ENCODE measurements around the gene GNPTAB. TPM values are rescaled to one million over a fixed set of nuclear protein-coding genes. Genes with fewer than 3 reads are reported as not detected.
A peak's percentile ranks its signal among the peaks of the same experiment; 100 is the strongest.

Gene GNPTAB
- total and polyA plus RNA-seq, 2 of the 8 experiments (the other 6 are each of a cell fraction or from before 2014, with no cell fraction given), result 21.5 to 51.3 TPM

GRCh38 chr12:101866615-101867373 lies 36.0 kb upstream of the GNPTAB start:
- Histone ChIP-seq H3K4me3 (ENCODE audit: extremely low read depth in 1 of 4, insufficient read depth in 2 of 4, low read depth in 3 of 4, low read length in 4 of 4) (no peak overlapping the region), H4K91ac (replicated peaks; ENCODE audit: insufficient read length, low read length) (no peak overlapping the region), H4K20me1 (replicated peaks in 1 of 2; ENCODE audit: control insufficient read depth in 1 of 2, insufficient read depth in 2 of 2, low read length in 2 of 2) (no peaks in the 10 kb centered on the region), H3K56ac (replicated peaks; ENCODE audit: insufficient read length, low read depth, low read length) (no peak overlapping the region), H3K27me3 (replicated peaks in 1 of 4; ENCODE audit: control insufficient read depth in 3 of 4, extremely low read depth in 1 of 4, insufficient read depth in 3 of 4, low read length in 3 of 4) (no peaks in the 10 kb centered on the region), H3K23me2 (ENCODE audit: low read depth, low read length) (no peaks in the 10 kb centered on the region), H2BK12ac (ENCODE audit: low read depth, low read length) (no peak overlapping the region), H3K79me1 (ENCODE audit: low read depth, low read length) (no peaks in the 10 kb centered on the region), H3K18ac (ENCODE audit: extremely low read depth, low read length) (no peak overlapping the region), H2BK120ac (replicated peaks; ENCODE audit: low read depth, low read length) (no peak overlapping the region), H2AFZ (ENCODE audit: low read length) (peak overlapping the region; percentile 97), H3K14ac (ENCODE audit: insufficient read length) (no peak overlapping the region), H2BK15ac (ENCODE audit: low read length) (no peak overlapping the region; the same call in 1 of the 2 replicates), H2BK5ac (ENCODE audit: low read depth, low read length) (no peak overlapping the region), H3K27ac (ENCODE audit: low read depth, low read length) (no peak overlapping the region), H3K9me3 (ENCODE audit: insufficient read depth in 2 of 2, low read depth in 1 of 2, low read length in 1 of 2) (no peaks in the 10 kb centered on the region; a peak in 1 of 4 replicates), H3K36me3 (ENCODE audit: control insufficient read depth in 2 of 4, insufficient read depth in 4 of 4, low read length in 3 of 4) (no peaks in the 10 kb centered on the region), H4K5ac (ENCODE audit: insufficient read length, low read depth, low read length) (no peak overlapping the region), H3K4ac (replicated peaks; ENCODE audit: insufficient read length, low read depth, low read length) (no peak overlapping the region), H2AK5ac (ENCODE audit: low read depth, low read length) (no peak overlapping the region), H3K4me1 (replicated peaks in 1 of 4; ENCODE audit: control insufficient read depth in 3 of 4, insufficient read depth in 4 of 4, low read length in 3 of 4) (peaks cover 0 to 4% (median 0%) of the 10 kb centered on the region in 4 experiments; a peak in 2 of 7 replicates), H4K8ac (ENCODE audit: extremely low read depth, insufficient read depth, low read length) (no peak overlapping the region), H3K23ac (ENCODE audit: insufficient read length) (no peak overlapping the region), H2BK20ac (ENCODE audit: low read length) (peak overlapping the region; percentile 61; the same call in 1 of the 2 replicates), H3K79me2 (ENCODE audit: control insufficient read depth in 1 of 2, insufficient read depth in 2 of 2, low read length in 2 of 2) (no peaks in the 10 kb centered on the region), H3K9ac (replicated peaks in 1 of 4; ENCODE audit: extremely low read depth in 1 of 4, low read depth in 3 of 4, low read length in 3 of 4) (peak overlapping the region in 1 of 4 experiments; percentile 13; a peak in 1 of 7 replicates), H3K4me2 (ENCODE audit: insufficient read depth in 1 of 2, low read depth in 2 of 2, low read length in 2 of 2) (peak overlapping the region in 1 of 2 experiments; percentile 7; a peak in 1 of 4 replicates)
- ChIA-PET POLR2A (ENCODE audit: partially characterized antibody) (interaction anchor here (0.8 to 1.3 kb wide), 2 partner anchors 9 to 11 kb away, joined by 3 to 4 read pairs; partner anchors contain the start of gene DRAM1), CTCF (ENCODE audit: partially characterized antibody) (interaction anchor here (0.6 to 1.6 kb wide), 6 partner anchors 11 to 421 kb away, joined by 3 to 5 read pairs (median 4); no protein-coding TSS in a partner anchor)
- DNase-seq (ENCODE audit: low read depth in 1 of 2, low spot score in 2 of 2) (no peak), FAIRE-seq (no peak)
- TF ChIP-seq TCF12 (IDR thresholded peaks at IDR 0.05; ENCODE audit: low read depth, low read length) (no peak), TAF7 (optimal IDR thresholded peaks at IDR 0.05; ENCODE audit: borderline replicate concordance, low read depth, low read length) (no peak), ATF2 (IDR thresholded peaks at IDR 0.05; ENCODE audit: low read length) (no peak), EZH2 (IDR thresholded peaks at IDR 0.05; ENCODE audit: low read depth, low read length, severe bottlenecking) (no peak), NANOG (IDR thresholded peaks at IDR 0.05; ENCODE audit: insufficient read depth, low read depth, low read length, poor library complexity, severe bottlenecking) (no peak), POLR2A (IDR thresholded peaks at IDR 0.05; ENCODE audit: control extremely low read depth in 1 of 2, low read depth in 2 of 2, low read length in 2 of 2) (no peak)
- 72% methylated on average over 13 of the region's 13 CpGs; no CpG with 5 or more reads in 1 of the 2 experiments for WGBS, 2 experiments (ENCODE audit: extremely low coverage in 1 of 2, insufficient coverage in 1 of 2, insufficient read length in 1 of 2, insufficient replicate concordance in 2 of 2, low coverage in 1 of 2, low lambda C conversion rate in 2 of 2, missing lambda C conversion rate in 1 of 2)
